ENCODE data around the gene POU5F2. TPM values are rescaled to one million over a fixed set of nuclear protein-coding genes. Genes with fewer than 3 reads are reported as not detected.

POU5F2 gene
- total and polyA plus RNA-seq, 2 of the 4 experiments (the other 2 are of a cell fraction): 0.02 to 1.1 TPM

Other genes starting within 250 kb of the POU5F2 start
- gene NR2F1-AS1, start 160.4 kb downstream of the POU5F2 start, total RNA-seq (2012; rRNA removed): 12.5 and 17.8 TPM in 2 replicates
- gene NR2F1-AS1, start 160.4 kb downstream of the POU5F2 start, polyA plus RNA-seq (2012; rRNA removed): 12.1 and 12.8 TPM in 2 replicates
- gene NR2F1, start 158.4 kb downstream of the POU5F2 start, total RNA-seq (2012; rRNA removed): 18.1 and 19.0 TPM in 2 replicates
- gene NR2F1, start 158.4 kb downstream of the POU5F2 start, polyA plus RNA-seq (2012; rRNA removed): 160 and 175 TPM in 2 replicates

All from IMR-90 (cell line).